ENCODE measurements around the gene USP7. TPM values are rescaled to one million over a fixed set of nuclear protein-coding genes. Genes with fewer than 3 reads are reported as not detected.
A peak's percentile ranks its signal among the peaks of the same experiment; 100 is the strongest.

USP7 gene
- total and polyA plus RNA-seq, 4 donors, result 13.7 to 85.6 (median 37.7) TPM

DNA sequence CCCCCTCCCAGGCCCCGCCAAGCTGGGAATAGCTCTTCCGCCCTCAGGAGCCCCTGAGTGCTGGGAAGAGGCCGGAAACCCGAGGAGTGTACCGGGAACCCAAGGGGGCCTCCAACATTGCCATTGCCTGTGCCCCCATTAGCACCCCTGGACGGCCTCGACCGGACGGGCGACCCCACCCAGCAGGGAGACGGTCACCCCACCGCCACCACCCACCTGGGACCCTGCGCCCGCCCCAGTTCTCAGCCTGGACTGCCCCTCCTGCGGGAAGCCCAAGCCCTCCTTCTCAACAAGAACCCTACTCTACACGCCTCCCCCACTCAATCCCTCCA, 96.9 kb downstream of the USP7 start:
- Histone ChIP-seq H3K4me1 (ENCODE audit: control insufficient read depth in 4 of 4, insufficient read depth in 4 of 4, low read length in 3 of 4) (peaks cover 36 to 75% (median 51%) of the 10 kb centered on the region in 4 donors), H3K4me3 (ENCODE audit: low read depth in 1 of 3, low read length in 3 of 3) (peak overlapping the region; percentile 71 to 95 (median 89)), H3K36me3 (ENCODE audit: control insufficient read depth in 4 of 4, insufficient read depth in 3 of 4, low read depth in 1 of 4, low read length in 3 of 4) (no peaks in the 10 kb centered on the region), H3K9ac (ENCODE audit: low read depth in 1 of 2, low read length in 2 of 2) (peak overlapping the region; percentile 86 to 96), H3K27me3 (ENCODE audit: control insufficient read depth in 4 of 4, insufficient read depth in 4 of 4, low read length in 3 of 4) (no peaks in the 10 kb centered on the region), H3K9me3 (ENCODE audit: control insufficient read depth in 4 of 4, low read length in 3 of 4) (no peaks in the 10 kb centered on the region), H3K27ac (ENCODE audit: low read depth in 1 of 2, low read length in 2 of 2) (peak overlapping the region; percentile 91 to 93)
- WGBS, result 10% methylated on average over 16 of the region's 16 CpGs
- TF ChIP-seq, protein P1, sequence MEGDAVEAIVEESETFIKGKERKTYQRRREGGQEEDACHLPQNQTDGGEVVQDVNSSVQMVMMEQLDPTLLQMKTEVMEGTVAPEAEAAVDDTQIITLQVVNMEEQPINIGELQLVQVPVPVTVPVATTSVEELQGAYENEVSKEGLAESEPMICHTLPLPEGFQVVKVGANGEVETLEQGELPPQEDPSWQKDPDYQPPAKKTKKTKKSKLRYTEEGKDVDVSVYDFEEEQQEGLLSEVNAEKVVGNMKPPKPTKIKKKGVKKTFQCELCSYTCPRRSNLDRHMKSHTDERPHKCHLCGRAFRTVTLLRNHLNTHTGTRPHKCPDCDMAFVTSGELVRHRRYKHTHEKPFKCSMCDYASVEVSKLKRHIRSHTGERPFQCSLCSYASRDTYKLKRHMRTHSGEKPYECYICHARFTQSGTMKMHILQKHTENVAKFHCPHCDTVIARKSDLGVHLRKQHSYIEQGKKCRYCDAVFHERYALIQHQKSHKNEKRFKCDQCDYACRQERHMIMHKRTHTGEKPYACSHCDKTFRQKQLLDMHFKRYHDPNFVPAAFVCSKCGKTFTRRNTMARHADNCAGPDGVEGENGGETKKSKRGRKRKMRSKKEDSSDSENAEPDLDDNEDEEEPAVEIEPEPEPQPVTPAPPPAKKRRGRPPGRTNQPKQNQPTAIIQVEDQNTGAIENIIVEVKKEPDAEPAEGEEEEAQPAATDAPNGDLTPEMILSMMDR (IDR thresholded peaks at IDR 0.05; ENCODE audit: low read depth, low read length, missing input control), result no peak
- TF ChIP-seq RXRA (IDR thresholded peaks at IDR 0.05) (no peak), HNF4A (conservative IDR thresholded peaks at IDR 0.05) (no peak), JUND (IDR thresholded peaks at IDR 0.05) (no peak), RAD21 (IDR thresholded peaks at IDR 0.05) (no peak), NR2F2 (IDR thresholded peaks at IDR 0.05) (no peak), YY1 (IDR thresholded peaks at IDR 0.05) (no peak), FOXA1 (IDR thresholded peaks at IDR 0.05) (no peak)
- TF ChIP-seq, protein P2, sequence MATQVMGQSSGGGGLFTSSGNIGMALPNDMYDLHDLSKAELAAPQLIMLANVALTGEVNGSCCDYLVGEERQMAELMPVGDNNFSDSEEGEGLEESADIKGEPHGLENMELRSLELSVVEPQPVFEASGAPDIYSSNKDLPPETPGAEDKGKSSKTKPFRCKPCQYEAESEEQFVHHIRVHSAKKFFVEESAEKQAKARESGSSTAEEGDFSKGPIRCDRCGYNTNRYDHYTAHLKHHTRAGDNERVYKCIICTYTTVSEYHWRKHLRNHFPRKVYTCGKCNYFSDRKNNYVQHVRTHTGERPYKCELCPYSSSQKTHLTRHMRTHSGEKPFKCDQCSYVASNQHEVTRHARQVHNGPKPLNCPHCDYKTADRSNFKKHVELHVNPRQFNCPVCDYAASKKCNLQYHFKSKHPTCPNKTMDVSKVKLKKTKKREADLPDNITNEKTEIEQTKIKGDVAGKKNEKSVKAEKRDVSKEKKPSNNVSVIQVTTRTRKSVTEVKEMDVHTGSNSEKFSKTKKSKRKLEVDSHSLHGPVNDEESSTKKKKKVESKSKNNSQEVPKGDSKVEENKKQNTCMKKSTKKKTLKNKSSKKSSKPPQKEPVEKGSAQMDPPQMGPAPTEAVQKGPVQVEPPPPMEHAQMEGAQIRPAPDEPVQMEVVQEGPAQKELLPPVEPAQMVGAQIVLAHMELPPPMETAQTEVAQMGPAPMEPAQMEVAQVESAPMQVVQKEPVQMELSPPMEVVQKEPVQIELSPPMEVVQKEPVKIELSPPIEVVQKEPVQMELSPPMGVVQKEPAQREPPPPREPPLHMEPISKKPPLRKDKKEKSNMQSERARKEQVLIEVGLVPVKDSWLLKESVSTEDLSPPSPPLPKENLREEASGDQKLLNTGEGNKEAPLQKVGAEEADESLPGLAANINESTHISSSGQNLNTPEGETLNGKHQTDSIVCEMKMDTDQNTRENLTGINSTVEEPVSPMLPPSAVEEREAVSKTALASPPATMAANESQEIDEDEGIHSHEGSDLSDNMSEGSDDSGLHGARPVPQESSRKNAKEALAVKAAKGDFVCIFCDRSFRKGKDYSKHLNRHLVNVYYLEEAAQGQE (IDR thresholded peaks at IDR 0.05), result no peak
- no peak for DNase-seq (ENCODE audit: low spot score)

DNA sequence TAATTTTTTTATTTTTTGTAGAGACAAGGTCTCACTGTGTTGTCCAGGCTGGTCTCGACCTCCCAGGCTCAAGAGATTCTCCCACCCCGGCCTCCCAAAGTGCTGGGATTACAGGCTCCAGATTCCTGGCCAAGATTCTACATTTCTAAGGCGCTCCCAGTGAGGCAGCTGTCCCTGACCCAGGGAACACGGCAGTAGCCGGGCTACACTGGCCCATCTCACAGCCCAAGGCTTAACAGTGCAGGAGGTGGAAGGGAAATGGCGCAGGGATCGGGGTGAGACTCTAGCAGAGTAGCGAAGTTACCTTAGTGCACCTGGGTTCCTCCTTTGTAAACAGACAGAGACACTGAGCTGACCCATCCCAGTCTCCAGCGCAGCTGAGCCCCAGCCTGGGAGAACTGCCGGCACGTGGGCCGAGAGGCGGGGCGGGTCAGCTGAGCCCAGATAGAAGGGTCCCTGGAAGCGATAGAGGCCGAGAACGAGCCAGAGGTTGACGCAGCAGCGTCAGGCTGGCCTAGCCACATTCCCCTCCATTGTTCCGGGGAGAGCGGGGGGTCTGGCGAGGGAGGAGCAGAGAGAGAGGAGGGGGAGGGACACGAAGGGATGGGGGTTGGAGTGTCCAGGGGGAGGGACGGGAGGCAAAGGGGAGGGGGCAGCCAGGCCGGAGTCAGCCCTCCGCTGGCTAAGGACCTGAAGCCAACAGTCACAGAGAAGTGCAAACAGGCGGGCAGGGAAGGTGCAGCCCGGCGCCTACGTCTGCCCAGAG, 97.4 kb downstream of the USP7 start:
- Histone ChIP-seq H3K27ac (ENCODE audit: low read depth in 1 of 2, low read length in 2 of 2) (peak overlapping the region; percentile 91 to 93), H3K9me3 (ENCODE audit: control insufficient read depth in 4 of 4, low read length in 3 of 4) (no peaks in the 10 kb centered on the region), H3K4me3 (ENCODE audit: low read depth in 1 of 3, low read length in 3 of 3) (peak overlapping the region; percentile 71 to 95 (median 89)), H3K36me3 (ENCODE audit: control insufficient read depth in 4 of 4, insufficient read depth in 3 of 4, low read depth in 1 of 4, low read length in 3 of 4) (no peaks in the 10 kb centered on the region), H3K9ac (ENCODE audit: low read depth in 1 of 2, low read length in 2 of 2) (peak overlapping the region; percentile 86 to 96), H3K4me1 (ENCODE audit: control insufficient read depth in 4 of 4, insufficient read depth in 4 of 4, low read length in 3 of 4) (peaks cover 33 to 75% (median 53%) of the 10 kb centered on the region in 4 donors), H3K27me3 (ENCODE audit: control insufficient read depth in 4 of 4, insufficient read depth in 4 of 4, low read length in 3 of 4) (no peaks in the 10 kb centered on the region)
- WGBS, result 19% methylated on average over 30 of the region's 30 CpGs
- peak; percentile 64 for DNase-seq (ENCODE audit: low spot score)
- TF ChIP-seq, protein P3, sequence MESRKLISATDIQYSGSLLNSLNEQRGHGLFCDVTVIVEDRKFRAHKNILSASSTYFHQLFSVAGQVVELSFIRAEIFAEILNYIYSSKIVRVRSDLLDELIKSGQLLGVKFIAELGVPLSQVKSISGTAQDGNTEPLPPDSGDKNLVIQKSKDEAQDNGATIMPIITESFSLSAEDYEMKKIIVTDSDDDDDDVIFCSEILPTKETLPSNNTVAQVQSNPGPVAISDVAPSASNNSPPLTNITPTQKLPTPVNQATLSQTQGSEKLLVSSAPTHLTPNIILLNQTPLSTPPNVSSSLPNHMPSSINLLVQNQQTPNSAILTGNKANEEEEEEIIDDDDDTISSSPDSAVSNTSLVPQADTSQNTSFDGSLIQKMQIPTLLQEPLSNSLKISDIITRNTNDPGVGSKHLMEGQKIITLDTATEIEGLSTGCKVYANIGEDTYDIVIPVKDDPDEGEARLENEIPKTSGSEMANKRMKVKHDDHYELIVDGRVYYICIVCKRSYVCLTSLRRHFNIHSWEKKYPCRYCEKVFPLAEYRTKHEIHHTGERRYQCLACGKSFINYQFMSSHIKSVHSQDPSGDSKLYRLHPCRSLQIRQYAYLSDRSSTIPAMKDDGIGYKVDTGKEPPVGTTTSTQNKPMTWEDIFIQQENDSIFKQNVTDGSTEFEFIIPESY (IDR thresholded peaks at IDR 0.05), result no peak
- TF ChIP-seq, protein P4, sequence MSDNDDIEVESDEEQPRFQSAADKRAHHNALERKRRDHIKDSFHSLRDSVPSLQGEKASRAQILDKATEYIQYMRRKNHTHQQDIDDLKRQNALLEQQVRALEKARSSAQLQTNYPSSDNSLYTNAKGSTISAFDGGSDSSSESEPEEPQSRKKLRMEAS (IDR thresholded peaks at IDR 0.05), result no peak
- TF ChIP-seq FOXA2 (IDR thresholded peaks at IDR 0.05) (no peak), NR2F2 (IDR thresholded peaks at IDR 0.05) (no peak), SP1 (IDR thresholded peaks at IDR 0.05) (peak; percentile 19), HNF4A (conservative IDR thresholded peaks at IDR 0.05) (peak in 1 of 2 donors; percentile 20), RAD21 (IDR thresholded peaks at IDR 0.05) (no peak), JUND (IDR thresholded peaks at IDR 0.05) (no peak), YY1 (IDR thresholded peaks at IDR 0.05) (peak; percentile 12), RXRA (IDR thresholded peaks at IDR 0.05) (peak; percentile 38 to 50), TAF1 (conservative IDR thresholded peaks at IDR 0.05) (no peak), EGR1 (IDR thresholded peaks at IDR 0.05; ENCODE audit: low read depth in 2 of 2) (no peak)
- TF ChIP-seq, protein P1 (IDR thresholded peaks at IDR 0.05; ENCODE audit: low read depth, low read length, missing input control), result no peak
- TF ChIP-seq, protein P5, sequence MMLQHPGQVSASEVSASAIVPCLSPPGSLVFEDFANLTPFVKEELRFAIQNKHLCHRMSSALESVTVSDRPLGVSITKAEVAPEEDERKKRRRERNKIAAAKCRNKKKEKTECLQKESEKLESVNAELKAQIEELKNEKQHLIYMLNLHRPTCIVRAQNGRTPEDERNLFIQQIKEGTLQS (IDR thresholded peaks at IDR 0.05), result no peak
- TF ChIP-seq, protein P2 (IDR thresholded peaks at IDR 0.05), result no peak
